ENCODE data around the gene APOL1. TPM values are rescaled to one million over a fixed set of nuclear protein-coding genes. Genes with fewer than 3 reads are reported as not detected.

The APOL1 gene
- total and polyA plus RNA-seq, 2 of the 4 experiments (the other 2 are of a cell fraction), result 0.36 to 0.77 TPM

DNA sequence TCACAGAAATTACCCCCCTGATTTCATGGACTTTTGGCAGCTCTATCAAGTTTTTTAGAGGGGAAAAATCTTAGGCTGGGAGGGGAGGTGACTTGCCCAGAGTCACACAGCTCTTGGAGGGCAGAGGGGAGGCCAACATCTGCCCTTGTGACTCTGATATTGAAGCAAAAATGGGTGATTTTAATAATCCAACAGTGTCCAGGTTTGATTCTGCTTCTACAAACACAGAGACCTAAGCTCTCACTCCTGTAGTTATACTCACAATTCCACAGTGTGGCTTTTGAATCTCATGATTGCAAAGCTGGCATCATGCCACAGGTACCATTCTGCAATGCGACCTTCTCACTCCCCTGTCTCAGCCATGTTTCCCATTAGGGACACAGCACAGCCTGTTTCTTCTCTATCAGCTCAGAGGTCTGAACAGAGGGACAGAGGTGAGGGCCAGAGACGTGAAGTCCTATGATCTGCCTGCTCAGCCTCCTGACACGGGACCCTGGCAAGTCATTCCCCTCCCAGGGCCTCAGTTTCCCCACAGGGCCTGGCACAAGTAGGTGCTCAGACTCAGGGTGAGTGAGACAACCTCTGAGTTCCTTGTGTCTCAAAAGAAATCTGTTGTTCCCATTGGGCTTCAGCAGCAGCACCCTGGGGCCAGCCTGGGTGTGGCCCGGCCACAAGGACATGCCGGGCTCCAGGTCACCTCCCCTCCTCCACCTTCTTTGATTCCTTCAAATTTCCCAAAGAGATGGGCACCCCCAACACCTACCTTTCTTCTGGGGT is 14.4 kb upstream of the APOL1 start (continued):
- no peak for TF ChIP-seq MAFK (IDR thresholded peaks at IDR 0.05; ENCODE audit: low read depth, low read length)
- TF ChIP-seq MXI1 (IDR thresholded peaks at IDR 0.05; ENCODE audit: borderline replicate concordance, low read depth, low read length), result no peak
- TF ChIP-seq RFX5 (IDR thresholded peaks at IDR 0.05; ENCODE audit: low read depth, low read length), result no peak

DNA sequence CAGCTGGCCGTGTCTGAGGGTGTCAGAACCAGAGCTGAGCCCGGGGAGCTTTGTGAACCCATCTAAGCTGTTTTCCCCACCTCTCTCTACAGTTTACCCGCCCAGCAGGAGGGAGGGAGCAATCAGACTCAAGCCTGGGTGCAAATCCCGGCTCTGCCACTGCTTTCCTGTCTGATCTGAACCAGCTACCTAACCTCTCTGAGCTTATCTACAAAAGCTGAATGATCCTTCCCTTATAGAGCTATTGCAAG is 13.9 kb upstream of the APOL1 start:
- 0 out of 2 replicates have a peak, but pooled peaks cover 6% of the 10 kb centered on the region for H4K20me1 ChIP-seq (ENCODE audit: insufficient read depth, low read length)
- peak overlapping the region; percentile 87 for H3K18ac ChIP-seq (ENCODE audit: low read depth, low read length)
- peaks cover 3% of the 10 kb centered on the region; the same call in 1 of the 2 replicates for H3K36me3 ChIP-seq (ENCODE audit: control insufficient read depth, insufficient read depth, low read length)
- H4K8ac ChIP-seq (ENCODE audit: low read depth in 2 of 2, low read length in 2 of 2), result peak overlapping the region; percentile 8 to 95; a peak in 3 of 4 replicates
- peak overlapping the region; percentile 92; the same call in 1 of the 3 replicates for H2BK15ac ChIP-seq (ENCODE audit: low read depth, low read length)
- H3K4ac ChIP-seq (ENCODE audit: low read depth, low read length), result peak overlapping the region; percentile 92
- peaks cover 19% of the 10 kb centered on the region for H3K4me1 ChIP-seq (ENCODE audit: control insufficient read depth, insufficient read depth, low read length)
- CTCF ChIA-PET, result interaction anchor here (0.6 to 3.0 kb wide), 7 partner anchors 12 to 43 kb away, joined by 3 to 8 read pairs (median 3); partner anchors contain the start of gene APOL4
- H2BK120ac ChIP-seq (ENCODE audit: low read depth, low read length), result peak overlapping the region; percentile 70
- WGBS, 2 experiments (ENCODE audit: extremely low coverage in 2 of 2, insufficient read length in 1 of 2), result no CpG with 5 or more reads among the region's 4 CpGs
- peak overlapping the region; percentile 73 for H3K27ac ChIP-seq (ENCODE audit: insufficient read depth, low read length)
- H2BK5ac ChIP-seq (ENCODE audit: low read depth, low read length, poor library complexity, severe bottlenecking), result peak overlapping the region; percentile 91
- peak overlapping the region; percentile 95 for H3K4me2 ChIP-seq (ENCODE audit: low read depth, low read length)
- peak overlapping the region; percentile 67 for H2AK5ac ChIP-seq (ENCODE audit: low read depth, low read length)
- POLR2A ChIA-PET (ENCODE audit: unreplicated experiment), result interaction anchor here (0.7 to 1.3 kb wide), 2 partner anchors 35 to 243 kb away, joined by 3 to 5 read pairs; partner anchors contain the start of gene TXN2
- intact Hi-C loops (cut with micrococcal nuclease), result loop anchor here (2.0 to 5.0 kb wide), 2 partner anchors 38 to 42 kb away; no protein-coding TSS in a partner anchor
- peak overlapping the region; percentile 17 for H2BK20ac ChIP-seq (ENCODE audit: low read depth, low read length)
- DNase-seq (no peak), ATAC-seq (ENCODE audit: low read depth) (peak; percentile 50)
- peaks cover 12% of the 10 kb centered on the region for H3K9me1 ChIP-seq (ENCODE audit: insufficient read depth, low read length)
- no peaks in the 10 kb centered on the region for H3K27me3 ChIP-seq (ENCODE audit: control insufficient read depth, insufficient read depth, low read length)
- in situ Hi-C loops (cut with MboI; ENCODE audit: low sequenced_read_pairs), result no loop called here
- peak overlapping the region; percentile 56; the same call in 1 of the 2 replicates for H4K5ac ChIP-seq (ENCODE audit: low read depth, low read length)
- H2AK9ac ChIP-seq (replicated peaks; ENCODE audit: low read depth, low read length, poor library complexity), result peak overlapping the region; percentile 96
- TF ChIP-seq BHLHE40 (IDR thresholded peaks at IDR 0.05; ENCODE audit: low read depth, low read length), result no peak
- TF ChIP-seq CEBPB (IDR thresholded peaks at IDR 0.05; ENCODE audit: low read depth, low read length), result no peak
- TF ChIP-seq MAZ (IDR thresholded peaks at IDR 0.05; ENCODE audit: borderline replicate concordance, low read depth, low read length), result no peak
- TF ChIP-seq, protein P1, sequence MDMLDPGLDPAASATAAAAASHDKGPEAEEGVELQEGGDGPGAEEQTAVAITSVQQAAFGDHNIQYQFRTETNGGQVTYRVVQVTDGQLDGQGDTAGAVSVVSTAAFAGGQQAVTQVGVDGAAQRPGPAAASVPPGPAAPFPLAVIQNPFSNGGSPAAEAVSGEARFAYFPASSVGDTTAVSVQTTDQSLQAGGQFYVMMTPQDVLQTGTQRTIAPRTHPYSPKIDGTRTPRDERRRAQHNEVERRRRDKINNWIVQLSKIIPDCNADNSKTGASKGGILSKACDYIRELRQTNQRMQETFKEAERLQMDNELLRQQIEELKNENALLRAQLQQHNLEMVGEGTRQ (IDR thresholded peaks at IDR 0.05; ENCODE audit: low read depth, low read length), result no peak
- TF ChIP-seq FOS (IDR thresholded peaks at IDR 0.05; ENCODE audit: low read depth, low read length), result no peak
- no peak for TF ChIP-seq NFE2L2 (IDR thresholded peaks at IDR 0.05; ENCODE audit: low read depth, low read length)
- no peak for TF ChIP-seq CHD1 (IDR thresholded peaks at IDR 0.05; ENCODE audit: low read depth, low read length)
- peaks cover 4 to 42% of the 10 kb centered on the region in 2 experiments for H3K79me1 ChIP-seq (ENCODE audit: low read depth in 1 of 2, low read length in 2 of 2)
- peak overlapping the region; percentile 93 for H3K23ac ChIP-seq (ENCODE audit: low read depth, low read length)
- H2AFZ ChIP-seq (replicated peaks; ENCODE audit: low read length, poor library complexity), result peak overlapping the region; percentile 92
- no peaks in the 10 kb centered on the region for H3K9me3 ChIP-seq (ENCODE audit: control insufficient read depth, insufficient read depth, low read length)
- BruUV-seq (replicated peaks), result no TSS peak
- peak overlapping the region; percentile 99 for H3K14ac ChIP-seq (replicated peaks; ENCODE audit: low read depth, low read length)
- H3K56ac ChIP-seq (ENCODE audit: extremely low read depth, insufficient read depth, low read length), result peak overlapping the region; percentile 92
- H3K9ac ChIP-seq (ENCODE audit: low read depth, low read length), result peak overlapping the region; percentile 86
- H3K4me3 ChIP-seq (ENCODE audit: insufficient read depth, low read depth, low read length), result peak overlapping the region; percentile 65
- dilution Hi-C loops (cut with HindIII; ENCODE audit: low sequenced_read_pairs, unreplicated experiment), result no loop called here
- H4K91ac ChIP-seq (ENCODE audit: insufficient read depth, low read depth, low read length), result peak overlapping the region; percentile 77

Data from IMR-90 (cell line).